Mesenchymal stem cell (in vitro differentiated cells and primary cell): ENCODE measurements around the gene NAALADL2.

Experiments used
- DNase-seq: peaks from one replicate; pipeline ENCODE4 v3.0.0-alpha.2; 2013
- H2AFZ ChIP-seq: one replicate; pipeline ENCODE4 v1.6.1; 2013; ENCODE audit warnings: low read depth, mild to moderate bottlenecking, control low read depth, inconsistent platforms, low read length, moderate library complexity
- H2AK5ac ChIP-seq: 2 replicates; pipeline ENCODE4 v1.6.1; 2013; ENCODE audit warnings: low read length, moderate library complexity, mild to moderate bottlenecking, inconsistent platforms; ENCODE audit not compliant: severe bottlenecking
- H2BK120ac ChIP-seq: one replicate; pipeline ENCODE4 v1.6.1; 2013; ENCODE audit warnings: low read depth, mild to moderate bottlenecking, inconsistent platforms, low read length, moderate library complexity
- H2BK12ac ChIP-seq, 2 experiments: one replicate each; pipeline ENCODE4 v1.6.1; 2013; ENCODE audit warnings: inconsistent platforms in 2 of 2, low read length in 2 of 2, mild to moderate bottlenecking in 2 of 2, moderate library complexity in 2 of 2, control low read depth in 1 of 2
- H2BK15ac ChIP-seq: one replicate; pipeline ENCODE4 v1.6.1; 2013; ENCODE audit warnings: mild to moderate bottlenecking, low read depth, inconsistent platforms; ENCODE audit not compliant: poor library complexity, severe bottlenecking
- H2BK5ac ChIP-seq: 2 replicates; pipeline ENCODE4 v1.6.1; 2013; ENCODE audit warnings: low read depth, mild to moderate bottlenecking, low read length, control low read depth, inconsistent platforms; ENCODE audit not compliant: poor library complexity, severe bottlenecking
- H3K14ac ChIP-seq, 2 experiments: one replicate each; pipeline ENCODE4 v1.6.1; 2013; ENCODE audit warnings: inconsistent platforms in 2 of 2, low read length in 2 of 2, control low read depth in 1 of 2, mild to moderate bottlenecking in 1 of 2, moderate library complexity in 1 of 2
- H3K18ac ChIP-seq, 2 experiments: one replicate each; pipeline ENCODE4 v1.6.1; 2013; ENCODE audit warnings: inconsistent platforms in 2 of 2, low read length in 2 of 2, control low read depth in 1 of 2, low read depth in 1 of 2, mild to moderate bottlenecking in 1 of 2
- H3K23ac ChIP-seq, 2 experiments: one replicate each; pipeline ENCODE4 v1.6.1; 2013; ENCODE audit warnings: inconsistent platforms in 2 of 2, low read length in 2 of 2, mild to moderate bottlenecking in 2 of 2, moderate library complexity in 2 of 2, control low read depth in 1 of 2
- H3K27ac ChIP-seq: 2 replicates; pipeline ENCODE4 v1.5.1; 2013; ENCODE audit warnings: mild to moderate bottlenecking, moderate library complexity, low read length, control low read depth, inconsistent platforms; ENCODE audit not compliant: poor library complexity, severe bottlenecking
- H3K27me3 ChIP-seq, 2 experiments: 2 replicates each; pipeline versions ENCODE4 v1.6.1 to v1.7.0; 2013; ENCODE audit warnings: low read length in 2 of 2, mild to moderate bottlenecking in 2 of 2, moderate library complexity in 2 of 2, control low read depth in 1 of 2, inconsistent platforms in 1 of 2; ENCODE audit not compliant: control insufficient read depth in 1 of 2, insufficient read depth in 1 of 2
- H3K36me3 ChIP-seq, 2 experiments: 2 replicates each; pipeline versions ENCODE4 v1.6.1 to v1.7.0; 2013; ENCODE audit warnings: low read length in 2 of 2, control low read depth in 1 of 2, inconsistent platforms in 1 of 2, low read depth in 1 of 2, mild to moderate bottlenecking in 1 of 2; ENCODE audit not compliant: insufficient read depth in 2 of 2, control insufficient read depth in 1 of 2
- H3K4ac ChIP-seq, 2 experiments: one replicate each; pipeline ENCODE4 v1.6.1; 2013; ENCODE audit warnings: inconsistent platforms in 2 of 2, low read length in 2 of 2, mild to moderate bottlenecking in 2 of 2, moderate library complexity in 2 of 2, control low read depth in 1 of 2, low read depth in 1 of 2
- H3K4me1 ChIP-seq: 2 replicates; pipeline ENCODE4 v1.6.1; 2013; ENCODE audit warnings: low read depth, low read length, control low read depth; ENCODE audit not compliant: control insufficient read depth, insufficient read depth
- H3K4me2 ChIP-seq: 2 replicates; pipeline ENCODE4 v1.6.1; 2013; ENCODE audit warnings: low read length, mild to moderate bottlenecking, inconsistent platforms; ENCODE audit not compliant: poor library complexity, severe bottlenecking
- H3K4me3 ChIP-seq, 2 experiments: 2 replicates each; pipeline versions ENCODE4 v1.5.1 to v1.7.0; 2013; ENCODE audit warnings: low read length in 2 of 2, mild to moderate bottlenecking in 2 of 2, control low read depth in 1 of 2, low read depth in 1 of 2; ENCODE audit not compliant: insufficient read depth in 1 of 2
- H3K79me1 ChIP-seq: replicated peaks from 2 replicates; pipeline ENCODE4 v1.6.1; 2013; ENCODE audit warnings: mild to moderate bottlenecking, control low read depth, low read length, inconsistent platforms; ENCODE audit not compliant: poor library complexity, severe bottlenecking
- H3K9ac ChIP-seq: 2 replicates; pipeline ENCODE4 v1.7.0; 2013; ENCODE audit warnings: mild to moderate bottlenecking, low read length, moderate library complexity
- H3K9me3 ChIP-seq: 2 replicates; pipeline ENCODE4 v1.7.0; 2013; ENCODE audit warnings: mild to moderate bottlenecking, low read length; ENCODE audit not compliant: control insufficient read depth
- H4K8ac ChIP-seq: one replicate; pipeline ENCODE4 v1.6.1; 2013; ENCODE audit warnings: inconsistent platforms, mild to moderate bottlenecking, low read length, moderate library complexity
- H4K91ac ChIP-seq: one replicate; pipeline ENCODE4 v1.6.1; 2013; ENCODE audit warnings: mild to moderate bottlenecking, low read length, inconsistent platforms
- WGBS: methylation state at CpG from one replicate; pipeline ENCODE4 v1.1.7; 2013; ENCODE audit warnings: mixed read lengths; 5-methylcytosine and 5-hydroxymethylcytosine counted together

Gene NAALADL2

GRCh38 chr3:175381685-175382084, 522.6 kb downstream of the NAALADL2 start:
- no peaks in the 10 kb centered on the region for H3K36me3 ChIP-seq
- no peak overlapping the region for H2BK120ac ChIP-seq
- WGBS: 100% methylated on average over 2 of the region's 4 CpGs
- H3K14ac ChIP-seq: no peak overlapping the region
- no peak overlapping the region for H3K4ac ChIP-seq
- H2BK15ac ChIP-seq: no peak overlapping the region
- H2BK5ac ChIP-seq: no peak overlapping the region
- H3K18ac ChIP-seq: no peak overlapping the region
- no peak overlapping the region for H3K4me3 ChIP-seq
- H4K91ac ChIP-seq: no peak overlapping the region
- no peak overlapping the region for H2AFZ ChIP-seq
- no peak for DNase-seq
- H4K8ac ChIP-seq: no peak overlapping the region
- no peak overlapping the region for H3K4me2 ChIP-seq
- H2AK5ac ChIP-seq: no peak overlapping the region
- H3K27ac ChIP-seq: no peak overlapping the region
- H3K4me1 ChIP-seq: no peaks in the 10 kb centered on the region
- H3K9me3 ChIP-seq: no peaks in the 10 kb centered on the region
- no peak overlapping the region for H3K23ac ChIP-seq
- H3K79me1 ChIP-seq: no peaks in the 10 kb centered on the region
- no peak overlapping the region for H2BK12ac ChIP-seq
- no peaks in the 10 kb centered on the region for H3K27me3 ChIP-seq
- no peak overlapping the region for H3K9ac ChIP-seq

GRCh38 chr3:175383371-175383770, 524.2 kb downstream of the NAALADL2 start:
- Histone ChIP-seq H3K4me2 (no peak overlapping the region), H3K27me3 (no peaks in the 10 kb centered on the region), H3K9ac (peak overlapping the region; percentile 43), H3K79me1 (no peaks in the 10 kb centered on the region), H3K4ac (no peak overlapping the region), H2BK12ac (no peak overlapping the region), H2BK15ac (no peak overlapping the region), H2AK5ac (no peak overlapping the region), H3K4me3 (no peak overlapping the region), H3K23ac (no peak overlapping the region), H3K36me3 (no peaks in the 10 kb centered on the region), H3K14ac (no peak overlapping the region), H2AFZ (no peak overlapping the region), H3K27ac (no peak overlapping the region), H3K4me1 (no peaks in the 10 kb centered on the region), H3K9me3 (no peaks in the 10 kb centered on the region), H2BK120ac (no peak overlapping the region), H3K18ac (no peak overlapping the region), H4K8ac (no peak overlapping the region), H4K91ac (no peak overlapping the region), H2BK5ac (no peak overlapping the region)
- whole genome bisulfite sequencing: no CpG with 5 or more reads among the region's 1 CpG
- no peak for DNase-seq

GRCh38 chr3:175383813-175384212, 524.7 kb downstream of the NAALADL2 start:
- Histone ChIP-seq H3K36me3 (no peaks in the 10 kb centered on the region), H2BK15ac (no peak overlapping the region), H3K23ac (no peak overlapping the region), H3K79me1 (no peaks in the 10 kb centered on the region), H3K14ac (no peak overlapping the region), H4K91ac (no peak overlapping the region), H3K27me3 (no peaks in the 10 kb centered on the region), H3K4me3 (no peak overlapping the region), H3K9me3 (no peaks in the 10 kb centered on the region), H3K27ac (no peak overlapping the region), H2AFZ (no peak overlapping the region), H3K4me2 (no peak overlapping the region), H2BK12ac (no peak overlapping the region), H3K4ac (no peak overlapping the region), H2AK5ac (no peak overlapping the region), H2BK120ac (no peak overlapping the region), H3K18ac (no peak overlapping the region), H4K8ac (no peak overlapping the region), H2BK5ac (no peak overlapping the region), H3K9ac (peak overlapping the region; percentile 43), H3K4me1 (no peaks in the 10 kb centered on the region)
- WGBS: no CpG with 5 or more reads among the region's 3 CpGs
- no peak for DNase-seq

GRCh38 chr3:175384569-175384968, 525.4 kb downstream of the NAALADL2 start:
- H3K4me2 ChIP-seq: no peak overlapping the region
- no peak overlapping the region for H3K4me3 ChIP-seq
- H2BK5ac ChIP-seq: no peak overlapping the region
- no peaks in the 10 kb centered on the region for H3K4me1 ChIP-seq
- H2AK5ac ChIP-seq: no peak overlapping the region
- no peak overlapping the region for H3K27ac ChIP-seq
- no peak overlapping the region for H4K91ac ChIP-seq
- no peak overlapping the region for H2BK120ac ChIP-seq
- no peak overlapping the region for H3K14ac ChIP-seq
- no peak overlapping the region for H3K18ac ChIP-seq
- H3K4ac ChIP-seq: no peak overlapping the region
- H3K27me3 ChIP-seq: no peaks in the 10 kb centered on the region
- H2BK15ac ChIP-seq: no peak overlapping the region
- no peaks in the 10 kb centered on the region for H3K79me1 ChIP-seq
- no peak for DNase-seq
- H2AFZ ChIP-seq: no peak overlapping the region
- no peak overlapping the region for H4K8ac ChIP-seq
- no peak overlapping the region for H3K9ac ChIP-seq
- H3K9me3 ChIP-seq: no peaks in the 10 kb centered on the region
- H3K23ac ChIP-seq: no peak overlapping the region
- H2BK12ac ChIP-seq: no peak overlapping the region
- no peaks in the 10 kb centered on the region for H3K36me3 ChIP-seq
